Activated CD8-positive, alpha-beta memory T cell treated with anti-CD3 and anti-CD28 coated beads, Interleukin-2, amount 50 U/mL, for 1 hour (primary cell): ENCODE results near the gene C1orf210.

ENCODE experiments used
- DNase-seq: peaks from one replicate; pipeline ENCODE4 v3.0.0-alpha.2; 2020; ENCODE audit errors: extremely low read depth

Gene C1orf210

GRCh38 chr1:43274125-43274803, 11.1 kb downstream of the C1orf210 start:
- DNase-seq: no peak

GRCh38 chr1:43273708-43274107, 11.7 kb downstream of the C1orf210 start:
- no peak for DNase-seq

- no peak for DNase-seq
These were observed 12.5 kb downstream of the C1orf210 start for GRCh38 chr1:43272576-43273571.

GRCh38 chr1:43272161-43272560, 13.2 kb downstream of the C1orf210 start:
- no peak for DNase-seq

- DNase-seq: no peak
These were observed 13.9 kb downstream of the C1orf210 start for GRCh38 chr1:43271186-43272118.

- no peak for DNase-seq
These were observed 14.8 kb downstream of the C1orf210 start for GRCh38 chr1:43270421-43271095.

- no peak for DNase-seq
These were observed 15.6 kb downstream of the C1orf210 start, which contains the start of gene TMEM125 for GRCh38 chr1:43269627-43270375. TMEM125 (plus strand) TSS chr1:43269983; CDS start chr1:43272723, 2,740 bp downstream.

- no peak for DNase-seq
These were observed 17.5 kb downstream of the C1orf210 start for GRCh38 chr1:43267818-43268425.

GRCh38 chr1:43267291-43267805, 18.0 kb downstream of the C1orf210 start:
- DNase-seq: no peak

- DNase-seq: no peak
These were observed 18.5 kb downstream of the C1orf210 start for GRCh38 chr1:43266881-43267280.

GRCh38 chr1:43265431-43265830, 19.9 kb downstream of the C1orf210 start:
- no peak for DNase-seq

- DNase-seq: no peak
These were observed 27.0 kb downstream of the C1orf210 start for GRCh38 chr1:43258370-43258769.

- DNase-seq: no peak
These were observed 28.5 kb downstream of the C1orf210 start for GRCh38 chr1:43256675-43257570.

GRCh38 chr1:43255438-43256210, 29.8 kb downstream of the C1orf210 start:
- no peak for DNase-seq

GRCh38 chr1:43253876-43254275, 31.5 kb downstream of the C1orf210 start:
- DNase-seq: no peak

- no peak for DNase-seq
These were observed 32.2 kb downstream of the C1orf210 start for GRCh38 chr1:43253173-43253572.

- no peak for DNase-seq
These were observed 33.2 kb downstream of the C1orf210 start for GRCh38 chr1:43252225-43252624.

GRCh38 chr1:43251024-43251423, 34.4 kb downstream of the C1orf210 start:
- no peak for DNase-seq
